Hepatocyte (in vitro differentiated cells): ENCODE measurements around the gene SUB1. TPM values are rescaled to one million over a fixed set of nuclear protein-coding genes. Genes with fewer than 3 reads are reported as not detected.
"Not testable (repeated sequence)": the region's sequence is repeated elsewhere in the genome, so short reads cannot be mapped to it uniquely, and the experiment has no call there.

Source experiments
- DNase-seq: peaks from one replicate; pipeline ENCODE4 v3.0.0-alpha.2; 2016; ENCODE audit warnings: low spot score
- H2AFZ ChIP-seq: fragments of 200-600 bp; sonication (generic); 2 replicates; pipeline ENCODE4 v1.6.0; 2016; ENCODE audit warnings: antibody characterized with exemption, mild to moderate bottlenecking
- H3K27ac ChIP-seq: fragments of 200-600 bp; sonication (generic); 2 replicates; pipeline ENCODE4 v1.5.1; 2016; ENCODE audit warnings: mild to moderate bottlenecking
- H3K27me3 ChIP-seq: fragments of 200-600 bp; sonication (generic); 2 replicates; pipeline ENCODE4 v1.6.1; 2016
- H3K36me3 ChIP-seq: fragments of 200-600 bp; sonication (generic); replicated peaks from 2 replicates; pipeline ENCODE4 v1.5.1; 2016; ENCODE audit warnings: low read depth; ENCODE audit not compliant: insufficient read depth
- H3K4me1 ChIP-seq: fragments of 200-600 bp; sonication (generic); 2 replicates; pipeline ENCODE4 v1.5.1; 2016; ENCODE audit warnings: mild to moderate bottlenecking, moderate library complexity; ENCODE audit not compliant: insufficient read depth
- H3K4me2 ChIP-seq: fragments of 200-600 bp; sonication (generic); 2 replicates; pipeline ENCODE4 v1.6.0; 2016
- H3K4me3 ChIP-seq: fragments of 200-600 bp; sonication (generic); 2 replicates; pipeline ENCODE4 v1.5.1; 2016; ENCODE audit warnings: mild to moderate bottlenecking
- H3K79me2 ChIP-seq: fragments of 200-600 bp; sonication (generic); 2 replicates; pipeline ENCODE4 v1.6.0; 2017; ENCODE audit warnings: mild to moderate bottlenecking
- H3K9me2 ChIP-seq: fragments of 200-600 bp; sonication (generic); replicated peaks from 2 replicates; pipeline ENCODE4 v1.6.0; 2017; ENCODE audit warnings: mild to moderate bottlenecking; ENCODE audit not compliant: insufficient read depth
- H3K9me3 ChIP-seq: fragments of 200-600 bp; sonication (generic); 2 replicates; pipeline ENCODE4 v1.5.1; 2016; ENCODE audit warnings: low read depth, mild to moderate bottlenecking
- H4K20me1 ChIP-seq: fragments of 200-600 bp; sonication (generic); 2 replicates; pipeline ENCODE4 v1.6.0; 2016; ENCODE audit warnings: mild to moderate bottlenecking; ENCODE audit not compliant: insufficient read depth, poor library complexity, severe bottlenecking
- EZH2 ChIP-seq: fragments of 200-600 bp; sonication (generic); IDR thresholded peaks from 2 replicates; pipeline ENCODE4 v1.6.1; 2016; ENCODE audit warnings: antibody characterized with exemption, mild to moderate bottlenecking, borderline replicate concordance
- EZH2phosphoT487 ChIP-seq: fragments of 200-600 bp; sonication (generic); IDR thresholded peaks from one replicate; pipeline ENCODE4 v1.6.1; 2018; ENCODE audit warnings: antibody characterized with exemption, mild to moderate bottlenecking, low read depth, moderate library complexity; ENCODE audit not compliant: unreplicated experiment, severe bottlenecking
- WGBS: methylation state at CpG from one replicate; pipeline ENCODE4 v1.1.6; 2016; ENCODE audit warnings: low lambda C conversion rate; ENCODE audit errors: missing lambda C conversion rate; 5-methylcytosine and 5-hydroxymethylcytosine counted together
- polyA plus RNA-seq: library from polyadenylated mRNA; unstranded; fragments of >200 nt; fragmentation: Nextera tagmentation; extraction: Ambion mirVana; gene quantifications from 2 replicates; pipeline ENCODE4 v1.2.1, GENCODE V29; 2016
- total RNA-seq: library from RNA; depleted of rRNA; stranded (reverse); fragments of >200 nt; gene quantifications from 2 replicates; pipeline ENCODE4 v1.2.3, GENCODE V29; 2014
- TF ChIP-seq, protein P1 (sequence below): fragments of 200-600 bp; sonication (generic); IDR thresholded peaks from 2 replicates; pipeline ENCODE4 v1.5.1; 2016; ENCODE audit warnings: antibody characterized with exemption, mild to moderate bottlenecking; ENCODE audit not compliant: poor library complexity

Gene SUB1
- total and polyA plus RNA-seq, 2 experiments from 2014 or later, result 340 to 394 TPM

GRCh38 chr5:32552936-32553335 lies 32.4 kb upstream of the SUB1 start:
- H3K27ac ChIP-seq, result no peak overlapping the region
- no peak for DNase-seq
- H3K9me2 ChIP-seq, result no peaks in the 10 kb centered on the region
- no peak overlapping the region for H3K4me2 ChIP-seq
- TF ChIP-seq EZH2phosphoT487 (no peak), EZH2 (no peak)
- TF ChIP-seq, protein P1, sequence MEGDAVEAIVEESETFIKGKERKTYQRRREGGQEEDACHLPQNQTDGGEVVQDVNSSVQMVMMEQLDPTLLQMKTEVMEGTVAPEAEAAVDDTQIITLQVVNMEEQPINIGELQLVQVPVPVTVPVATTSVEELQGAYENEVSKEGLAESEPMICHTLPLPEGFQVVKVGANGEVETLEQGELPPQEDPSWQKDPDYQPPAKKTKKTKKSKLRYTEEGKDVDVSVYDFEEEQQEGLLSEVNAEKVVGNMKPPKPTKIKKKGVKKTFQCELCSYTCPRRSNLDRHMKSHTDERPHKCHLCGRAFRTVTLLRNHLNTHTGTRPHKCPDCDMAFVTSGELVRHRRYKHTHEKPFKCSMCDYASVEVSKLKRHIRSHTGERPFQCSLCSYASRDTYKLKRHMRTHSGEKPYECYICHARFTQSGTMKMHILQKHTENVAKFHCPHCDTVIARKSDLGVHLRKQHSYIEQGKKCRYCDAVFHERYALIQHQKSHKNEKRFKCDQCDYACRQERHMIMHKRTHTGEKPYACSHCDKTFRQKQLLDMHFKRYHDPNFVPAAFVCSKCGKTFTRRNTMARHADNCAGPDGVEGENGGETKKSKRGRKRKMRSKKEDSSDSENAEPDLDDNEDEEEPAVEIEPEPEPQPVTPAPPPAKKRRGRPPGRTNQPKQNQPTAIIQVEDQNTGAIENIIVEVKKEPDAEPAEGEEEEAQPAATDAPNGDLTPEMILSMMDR, result no peak
- no peaks in the 10 kb centered on the region for H3K4me1 ChIP-seq
- no peaks in the 10 kb centered on the region for H3K79me2 ChIP-seq
- H3K36me3 ChIP-seq, result no peaks in the 10 kb centered on the region
- WGBS, result 98% methylated on average over 10 of the region's 10 CpGs
- no peaks in the 10 kb centered on the region for H3K9me3 ChIP-seq
- no peaks in the 10 kb centered on the region for H3K27me3 ChIP-seq
- H4K20me1 ChIP-seq, result no peaks in the 10 kb centered on the region
- no peak overlapping the region for H2AFZ ChIP-seq
- H3K4me3 ChIP-seq, result no peak overlapping the region

DNA sequence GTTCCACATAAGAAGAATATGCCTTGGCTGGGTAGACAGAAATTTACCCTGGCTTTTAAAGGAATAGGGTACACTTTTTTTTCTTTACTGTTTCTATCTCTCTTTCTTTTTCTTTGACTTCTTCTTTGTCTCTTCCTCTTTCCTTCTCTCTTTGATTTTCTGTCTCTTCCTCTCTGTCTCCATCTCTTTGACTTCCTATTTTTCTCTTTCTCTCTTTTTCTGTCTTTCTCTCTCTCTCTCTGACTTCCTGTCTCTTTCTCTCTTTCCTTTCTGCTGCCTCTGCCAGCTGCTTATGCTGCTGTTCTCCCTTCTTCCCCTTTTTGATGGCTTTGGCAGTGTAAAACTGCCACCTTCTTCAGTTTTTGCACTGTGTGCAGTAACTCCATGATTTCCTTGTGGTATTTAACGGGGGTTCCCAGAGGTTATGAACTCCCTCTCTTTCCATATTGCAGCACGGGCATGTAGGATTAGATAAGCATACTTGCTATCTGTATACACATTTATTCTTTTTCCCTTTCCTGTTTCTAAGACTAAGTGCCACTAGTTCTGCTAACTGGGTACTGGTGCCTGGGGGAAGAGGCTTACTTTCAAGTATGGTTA lies 31.1 kb upstream of the SUB1 start:
- not testable (repeated sequence) for DNase-seq

GRCh38 chr5:32556543-32556942 lies 28.8 kb upstream of the SUB1 start:
- not testable (repeated sequence) for H3K4me3 ChIP-seq, H3K27me3 ChIP-seq, H3K79me2 ChIP-seq, H3K9me3 ChIP-seq, DNase-seq, H4K20me1 ChIP-seq, H3K36me3 ChIP-seq, H3K4me1 ChIP-seq, H2AFZ ChIP-seq, H3K27ac ChIP-seq, H3K4me2 ChIP-seq, H3K9me2 ChIP-seq
- WGBS, result 83% methylated on average over 6 of the region's 6 CpGs

More for the DNA sequence above, 31.1 kb upstream of the SUB1 start:
- not testable (repeated sequence) for H3K27ac ChIP-seq, H3K9me2 ChIP-seq, H3K79me2 ChIP-seq, H4K20me1 ChIP-seq, H3K4me3 ChIP-seq, H3K27me3 ChIP-seq, H3K9me3 ChIP-seq, H3K4me2 ChIP-seq, H2AFZ ChIP-seq, H3K36me3 ChIP-seq, H3K4me1 ChIP-seq
- WGBS, result 68% methylated on average over 2 of the region's 2 CpGs

DNA sequence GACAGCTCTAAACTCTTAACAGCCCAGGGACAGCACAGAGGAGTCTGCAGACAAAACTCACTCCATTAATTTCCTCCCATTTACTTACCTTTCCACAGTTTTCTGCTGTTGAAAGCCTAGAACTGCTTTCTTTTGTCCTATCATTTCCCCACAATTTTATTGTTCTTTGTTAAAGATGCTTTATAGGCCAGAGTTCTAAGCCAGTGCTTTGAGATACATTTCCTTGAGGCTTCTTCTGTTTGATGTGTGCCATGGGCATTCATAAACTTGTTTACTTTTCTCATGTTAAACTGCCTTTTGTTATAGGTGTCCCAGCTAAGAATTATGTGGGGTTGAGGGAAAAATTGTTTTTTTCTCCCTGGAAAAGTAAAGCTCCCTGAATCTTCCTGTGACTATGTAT lies 25.9 kb upstream of the SUB1 start:
- DNase-seq, result no peak
- no peaks in the 10 kb centered on the region for H3K79me2 ChIP-seq
- no peak overlapping the region for H3K4me3 ChIP-seq
- no peak overlapping the region for H3K4me2 ChIP-seq
- no peaks in the 10 kb centered on the region for H3K9me2 ChIP-seq
- H3K27me3 ChIP-seq, result no peaks in the 10 kb centered on the region
- TF ChIP-seq, protein P1, result no peak
- TF ChIP-seq EZH2phosphoT487 (no peak), EZH2 (no peak)
- H3K27ac ChIP-seq, result no peak overlapping the region
- no peaks in the 10 kb centered on the region for H3K4me1 ChIP-seq
- no peaks in the 10 kb centered on the region for H4K20me1 ChIP-seq
- no peak overlapping the region for H2AFZ ChIP-seq
- H3K9me3 ChIP-seq, result no peaks in the 10 kb centered on the region
- H3K36me3 ChIP-seq, result no peaks in the 10 kb centered on the region
